ENCODE results near the gene TAF4.

GRCh38 chr20:62065674-62066338 lies at the start of gene TAF4:
- TF ChIP-seq, protein P1, sequence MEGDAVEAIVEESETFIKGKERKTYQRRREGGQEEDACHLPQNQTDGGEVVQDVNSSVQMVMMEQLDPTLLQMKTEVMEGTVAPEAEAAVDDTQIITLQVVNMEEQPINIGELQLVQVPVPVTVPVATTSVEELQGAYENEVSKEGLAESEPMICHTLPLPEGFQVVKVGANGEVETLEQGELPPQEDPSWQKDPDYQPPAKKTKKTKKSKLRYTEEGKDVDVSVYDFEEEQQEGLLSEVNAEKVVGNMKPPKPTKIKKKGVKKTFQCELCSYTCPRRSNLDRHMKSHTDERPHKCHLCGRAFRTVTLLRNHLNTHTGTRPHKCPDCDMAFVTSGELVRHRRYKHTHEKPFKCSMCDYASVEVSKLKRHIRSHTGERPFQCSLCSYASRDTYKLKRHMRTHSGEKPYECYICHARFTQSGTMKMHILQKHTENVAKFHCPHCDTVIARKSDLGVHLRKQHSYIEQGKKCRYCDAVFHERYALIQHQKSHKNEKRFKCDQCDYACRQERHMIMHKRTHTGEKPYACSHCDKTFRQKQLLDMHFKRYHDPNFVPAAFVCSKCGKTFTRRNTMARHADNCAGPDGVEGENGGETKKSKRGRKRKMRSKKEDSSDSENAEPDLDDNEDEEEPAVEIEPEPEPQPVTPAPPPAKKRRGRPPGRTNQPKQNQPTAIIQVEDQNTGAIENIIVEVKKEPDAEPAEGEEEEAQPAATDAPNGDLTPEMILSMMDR (IDR thresholded peaks at IDR 0.05): no peak
- TF ChIP-seq POLR2AphosphoS5 (IDR thresholded peaks at IDR 0.05) (peak; percentile 70 to 93 (median 90)), POLR2A (IDR thresholded peaks at IDR 0.05) (no peak)
